NK-92 treated with Interleukin-12 subunit alpha and Interleukin-12 subunit beta, amount 100 ng/mL, for 24 hours (cell line): ENCODE measurements around the gene SYNJ2.

Experiments used
- DNase-seq: peaks from one replicate; lab custom pipeline; 2025; lab: John Stamatoyannopoulos, UW

Gene SYNJ2

GRCh38 chr6:158028876-158029275 is 47.2 kb downstream of the SYNJ2 start:
- DNase-seq = no peak

DNA sequence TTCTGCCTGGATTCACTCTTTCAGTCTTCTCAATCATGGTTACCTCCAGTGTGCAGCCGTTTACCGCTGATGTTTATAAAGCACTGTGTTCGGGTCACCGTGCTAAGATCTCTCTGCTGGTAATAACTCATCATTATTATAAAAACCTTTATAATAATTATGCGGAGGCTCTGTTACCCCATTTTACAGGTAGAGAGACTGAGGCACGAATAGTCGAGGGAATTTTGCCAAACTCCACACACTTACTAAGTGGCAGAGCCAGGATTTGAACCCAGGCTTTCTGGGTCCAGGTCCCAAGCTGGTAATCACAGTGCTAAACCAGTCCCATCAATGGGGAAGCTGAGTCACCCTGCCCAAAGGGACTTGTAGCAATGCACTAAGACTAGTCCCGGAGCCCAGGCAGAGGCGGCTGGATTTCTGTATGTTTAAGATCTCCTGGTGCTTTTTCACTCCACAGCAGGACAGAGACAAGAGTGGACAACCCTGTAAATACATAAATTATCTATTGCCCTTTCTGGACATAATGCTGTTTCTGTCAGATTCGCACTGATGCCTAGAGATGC is 48.1 kb downstream of the SYNJ2 start:
- no peak for DNase-seq

- DNase-seq = no peak
Observed at GRCh38 chr6:158030380-158031300, 49.0 kb downstream of the SYNJ2 start.

- peak; percentile 85 for DNase-seq
Observed at GRCh38 chr6:158031381-158032353, 50.0 kb downstream of the SYNJ2 start.

DNA sequence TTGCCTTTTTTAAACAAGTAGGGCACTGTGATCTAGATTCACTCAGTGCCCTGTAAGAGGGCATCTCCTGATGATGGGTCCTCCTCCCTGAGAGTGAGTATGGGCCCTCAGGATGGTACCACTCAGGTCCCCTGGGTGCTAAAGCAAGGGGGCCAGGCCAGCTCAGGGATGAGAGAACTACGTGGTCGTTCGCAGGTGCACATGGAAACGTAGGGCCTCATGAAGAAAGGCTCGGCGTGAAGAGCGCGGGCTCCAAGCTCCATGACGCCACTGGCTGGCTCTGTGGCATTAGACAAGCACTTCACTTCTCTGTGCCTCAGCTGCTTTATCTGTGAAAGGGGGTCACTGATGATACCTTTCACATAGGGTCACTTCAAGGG is 50.7 kb downstream of the SYNJ2 start:
- no peak for DNase-seq

DNA sequence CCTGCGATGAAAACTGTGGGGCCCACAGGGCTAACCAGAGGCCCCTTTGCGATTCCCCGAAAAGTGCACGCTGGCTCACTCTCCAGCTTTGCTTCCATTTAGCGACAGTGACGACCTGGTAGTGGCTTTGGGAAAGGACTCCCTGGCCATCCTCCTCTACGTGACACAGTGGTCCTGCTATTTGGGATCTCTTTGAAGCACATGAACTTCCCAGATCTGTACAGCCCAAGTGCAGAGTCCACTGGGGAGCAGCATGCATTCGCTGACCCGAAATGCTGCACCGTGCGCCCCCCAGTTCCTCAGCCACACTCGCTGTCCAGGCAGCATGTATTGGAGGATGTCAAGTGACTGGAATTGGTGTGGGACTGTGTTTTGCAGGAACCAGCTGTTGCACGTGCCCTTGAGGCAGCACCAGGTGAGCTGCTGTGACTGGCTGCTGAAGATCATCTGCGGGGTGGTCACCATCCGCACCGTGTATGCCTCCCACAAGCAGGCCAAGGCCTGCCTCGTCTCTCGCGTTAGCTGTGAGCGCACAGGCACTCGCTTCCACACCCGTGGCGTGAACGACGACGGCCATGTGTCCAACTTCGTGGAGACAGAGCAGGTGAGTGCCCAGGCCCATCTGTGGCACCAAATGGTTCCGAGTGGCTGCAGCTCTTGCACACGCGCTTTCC is 51.6 kb downstream of the SYNJ2 start:
- no peak for DNase-seq

- DNase-seq = no peak
Observed at GRCh38 chr6:158033751-158034702, 52.4 kb downstream of the SYNJ2 start.

DNA sequence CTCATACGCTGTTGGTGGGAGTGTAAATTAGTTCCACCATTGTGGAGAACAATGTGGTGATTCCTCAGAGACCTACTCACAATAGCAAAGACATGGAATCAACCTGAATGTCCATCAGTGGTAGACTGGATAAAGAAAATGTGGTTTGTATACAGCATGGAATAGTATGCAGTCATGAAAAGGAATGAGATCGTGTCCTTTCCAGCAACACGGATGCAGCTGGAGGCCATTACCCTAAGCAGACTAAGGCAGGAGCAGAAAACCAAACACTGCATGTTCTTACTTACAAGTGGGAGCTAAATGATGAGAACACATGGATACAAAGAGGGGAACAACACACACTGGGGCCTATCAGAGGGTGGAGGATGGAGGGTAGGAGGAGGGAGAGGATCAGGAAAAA is 54.6 kb downstream of the SYNJ2 start:
- DNase-seq = no peak

- DNase-seq = no peak
Observed at GRCh38 chr6:158037021-158037420, 55.4 kb downstream of the SYNJ2 start.

DNA sequence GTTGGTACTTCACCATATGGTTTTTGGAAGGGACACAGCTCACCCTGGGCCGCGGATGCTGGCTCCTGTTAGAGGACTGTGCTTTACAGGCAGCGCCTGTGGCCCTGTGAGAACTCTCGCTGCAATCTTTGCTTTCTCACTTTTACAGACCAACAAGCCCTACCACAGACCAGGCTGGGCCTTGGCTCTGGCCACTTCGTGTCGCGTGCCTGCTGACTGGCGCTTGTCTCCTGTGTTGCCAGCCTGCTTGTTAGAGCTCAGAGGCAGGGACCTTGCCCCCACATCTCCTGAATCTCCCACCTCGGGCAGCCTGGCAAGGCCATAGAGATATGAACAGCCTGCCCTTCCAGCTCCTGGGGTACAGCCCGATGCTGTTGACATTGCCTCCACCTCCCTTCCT is 56.1 kb downstream of the SYNJ2 start:
- DNase-seq = no peak

DNA sequence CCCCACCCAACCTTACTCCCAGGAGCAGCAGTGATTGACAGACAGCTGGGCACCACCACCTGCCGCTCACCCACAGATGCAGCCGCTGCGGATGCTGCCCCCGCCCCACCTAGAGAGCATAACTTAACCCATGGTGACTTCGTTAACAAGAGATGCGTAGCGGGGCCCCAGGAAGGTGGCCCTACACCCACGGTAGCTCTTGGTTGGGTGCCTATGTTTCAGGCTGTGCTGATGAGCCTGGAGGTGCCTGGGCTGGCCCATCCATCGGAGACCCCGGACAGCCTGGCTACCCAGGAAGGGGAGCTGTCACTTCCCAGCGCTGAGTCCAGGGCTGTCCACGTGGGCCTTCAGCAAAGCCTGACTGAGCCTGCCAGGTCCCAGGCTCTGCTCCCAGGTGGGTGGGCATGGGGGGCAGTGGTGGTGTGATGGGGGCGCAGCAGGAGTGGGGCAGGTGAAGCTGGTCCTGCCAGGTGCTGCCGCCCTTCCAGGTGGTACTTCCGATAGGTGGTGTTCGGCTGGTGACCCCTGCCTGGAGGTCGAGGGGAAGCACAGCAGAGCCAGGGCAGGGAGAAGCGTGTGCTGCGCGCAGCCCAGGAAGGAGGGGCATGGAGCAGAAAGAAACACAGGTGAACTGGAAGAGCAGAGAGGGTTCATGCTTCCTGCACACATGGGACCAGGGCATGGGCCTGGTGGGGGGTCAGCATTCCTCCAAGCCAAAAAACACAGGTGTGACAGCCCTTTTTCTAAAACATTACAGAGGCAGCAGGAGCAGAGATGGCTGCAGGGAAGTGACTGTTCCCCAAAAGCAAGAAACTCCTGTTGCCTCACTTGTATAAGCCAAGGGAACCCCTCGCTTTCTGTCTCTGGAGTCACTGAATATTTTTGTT is 56.9 kb downstream of the SYNJ2 start:
- no peak for DNase-seq

- DNase-seq = no peak
Observed at GRCh38 chr6:158039178-158039557, 57.5 kb downstream of the SYNJ2 start.

GRCh38 chr6:158039571-158040050 is 57.9 kb downstream of the SYNJ2 start:
- DNase-seq = no peak

GRCh38 chr6:158040051-158040803 is 58.6 kb downstream of the SYNJ2 start:
- DNase-seq = peak; percentile 30

DNA sequence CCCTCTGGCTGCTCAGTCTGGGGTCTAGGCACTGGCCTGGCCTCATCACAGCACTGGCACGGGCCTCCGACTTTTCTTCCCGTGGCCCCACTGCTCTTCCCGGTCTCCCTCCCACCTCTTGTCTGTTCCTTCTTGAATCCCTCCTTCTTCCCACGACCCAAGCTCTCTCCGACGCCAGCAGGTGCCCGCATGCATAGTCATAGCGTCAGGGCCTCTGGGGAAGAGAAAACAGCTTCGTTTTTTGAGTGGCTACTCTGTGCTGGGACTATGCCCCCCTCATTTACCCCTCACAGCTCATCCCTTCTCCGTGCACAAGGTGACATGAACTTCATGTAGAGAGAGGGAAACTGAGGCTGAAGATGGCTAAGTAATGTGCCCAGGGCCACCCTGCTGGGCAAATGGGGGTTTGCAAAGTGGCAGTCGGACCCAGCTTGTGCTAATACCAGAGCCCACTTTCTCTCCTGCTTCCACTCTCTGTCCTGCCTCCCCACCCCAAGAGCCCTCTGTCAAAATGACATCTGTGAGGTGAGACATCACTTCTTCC is 59.2 kb downstream of the SYNJ2 start:
- DNase-seq = no peak

- no peak for DNase-seq
Observed at GRCh38 chr6:158041370-158041769, 59.7 kb downstream of the SYNJ2 start.

- no peak for DNase-seq
Observed at GRCh38 chr6:158041788-158042187, 60.1 kb downstream of the SYNJ2 start.

GRCh38 chr6:158042245-158042798 is 60.7 kb downstream of the SYNJ2 start:
- no peak for DNase-seq
